ENCODE results near the gene MAP4K1.
A peak's percentile ranks its signal among the peaks of the same experiment; 100 is the strongest.
"Not testable (repeated sequence)": the region's sequence is repeated elsewhere in the genome, so short reads cannot be mapped to it uniquely, and the experiment has no call there.

MAP4K1 gene

DNA sequence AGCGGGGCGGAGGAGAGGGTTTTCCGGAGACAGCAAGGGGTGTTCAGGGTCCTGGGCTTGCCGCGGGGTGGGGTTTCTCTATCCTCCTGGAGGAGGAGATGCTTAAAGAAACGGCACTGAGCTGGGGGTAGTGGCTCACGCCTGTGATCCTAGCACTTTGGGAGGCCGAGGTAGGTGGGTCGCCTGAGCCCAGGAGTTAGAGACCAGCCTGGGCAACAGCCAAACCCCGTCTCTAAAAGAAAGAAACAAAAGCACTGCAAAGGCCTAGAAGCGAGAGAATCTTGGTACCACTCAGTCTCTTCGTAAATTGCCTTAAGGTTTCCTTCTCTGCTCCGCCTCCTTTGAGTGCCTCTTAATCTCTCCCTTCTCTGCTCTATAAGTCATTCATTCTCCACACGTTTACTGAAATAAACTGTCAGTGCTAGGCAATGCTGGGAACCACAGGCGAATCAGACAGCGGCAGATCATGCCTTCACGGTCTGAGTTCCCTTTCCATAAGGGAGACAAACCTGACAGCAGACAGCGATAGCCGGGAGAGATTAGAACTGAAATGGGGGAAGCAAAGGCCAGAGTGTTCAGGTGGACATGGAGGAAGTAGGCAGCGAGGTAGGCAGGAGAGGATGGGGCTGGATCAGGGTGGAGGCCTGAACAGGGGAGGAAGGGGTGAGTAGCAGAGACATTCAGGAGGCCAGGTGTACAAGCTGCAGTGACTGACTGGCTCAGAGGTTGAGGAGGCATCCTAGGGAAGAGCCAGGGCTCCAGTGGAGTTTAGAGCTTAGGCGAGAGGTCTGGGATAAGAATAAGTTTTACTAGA is 1.8 kb upstream of the MAP4K1 start:
- DNase-seq: no peak

DNA sequence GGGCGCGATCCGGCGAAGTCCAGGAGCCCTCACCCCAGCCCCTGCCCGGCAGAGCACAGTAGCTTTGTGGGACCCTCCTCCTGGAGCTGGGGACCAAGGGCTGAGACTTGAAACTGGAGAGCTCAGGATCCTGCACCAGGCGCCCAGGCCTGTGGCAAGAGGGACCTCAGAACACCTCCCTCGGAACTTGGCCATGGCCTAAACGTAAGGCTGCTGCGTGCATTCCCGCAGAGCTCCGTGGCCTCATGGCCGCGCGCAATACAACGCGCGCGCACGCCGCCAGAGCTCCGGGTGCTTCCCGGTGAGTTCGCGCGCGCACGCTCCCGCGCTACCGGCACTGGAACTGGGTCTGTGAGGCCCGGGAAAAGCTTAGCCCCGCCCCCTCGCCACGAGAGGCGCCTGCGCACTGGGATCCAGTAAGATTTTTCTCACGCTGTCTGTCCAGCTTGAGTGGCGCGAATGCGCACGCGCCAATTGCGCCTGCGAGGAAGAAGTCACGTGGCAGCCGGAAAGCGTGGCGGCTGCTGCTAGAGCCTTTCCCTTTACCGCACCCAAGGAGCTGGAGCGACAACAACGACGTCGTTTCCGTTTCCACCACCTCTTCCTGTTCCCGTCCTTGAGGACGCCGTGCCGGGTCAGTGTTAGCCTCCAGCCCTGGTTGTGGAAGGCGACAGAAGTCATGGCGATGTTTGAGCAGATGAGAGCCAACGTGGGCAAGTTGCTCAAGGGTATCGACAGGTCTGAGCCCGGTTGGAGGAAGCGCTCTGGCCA is 1.0 kb upstream of the MAP4K1 start, which contains the start of gene EIF3K:
Gene EIF3K, plus strand, starts transcription at position 599 of the 771 bp plus-strand sequence. Its CDS starts 81 bp downstream, at position 680.
- DNase-seq: peak; percentile 100

DNA sequence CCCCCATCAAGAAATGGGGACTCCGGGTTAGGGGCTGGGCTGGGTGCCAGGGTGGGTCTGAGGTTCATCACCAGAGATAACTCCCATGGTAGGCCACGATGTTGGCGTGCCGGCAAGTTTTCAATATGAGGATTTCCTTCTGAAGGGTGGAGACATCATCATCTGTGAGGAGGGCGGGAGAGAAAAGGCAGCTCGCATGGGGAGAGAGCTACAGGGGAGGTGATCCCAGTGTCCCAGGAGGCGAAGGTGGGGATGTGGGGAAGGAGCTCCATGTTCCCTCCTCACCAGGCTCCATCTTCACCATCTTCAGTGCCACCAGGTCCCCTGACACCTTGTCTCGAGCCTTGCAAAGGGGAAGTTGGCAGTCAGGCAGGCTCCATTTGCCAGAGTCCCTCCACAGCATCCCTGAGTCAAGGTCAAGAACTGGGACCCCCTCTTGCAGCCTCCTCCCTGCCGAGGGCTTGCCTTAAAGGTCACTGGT is 430 bp downstream of the MAP4K1 start:
- no peak for DNase-seq

DNA sequence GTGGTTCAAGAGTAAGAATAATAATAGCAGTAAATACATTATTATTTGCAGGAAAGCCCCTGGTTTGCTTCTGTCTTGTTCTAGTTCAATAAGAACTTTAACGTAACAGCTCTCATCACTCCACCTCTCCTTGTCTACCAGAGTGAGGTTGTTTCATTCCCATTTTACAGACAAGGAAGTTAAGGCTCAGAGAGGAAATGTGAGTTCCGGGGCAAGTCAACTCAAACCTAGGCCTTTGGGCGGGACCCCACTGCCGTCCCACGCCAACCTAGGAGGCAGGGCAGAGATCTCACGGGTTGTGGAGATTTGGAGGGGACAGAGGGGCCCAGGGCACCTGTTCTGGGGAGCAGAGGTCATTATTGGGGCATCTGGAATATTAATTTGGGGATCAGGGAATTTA is 1.5 kb downstream of the MAP4K1 start:
- DNase-seq: no peak

DNA sequence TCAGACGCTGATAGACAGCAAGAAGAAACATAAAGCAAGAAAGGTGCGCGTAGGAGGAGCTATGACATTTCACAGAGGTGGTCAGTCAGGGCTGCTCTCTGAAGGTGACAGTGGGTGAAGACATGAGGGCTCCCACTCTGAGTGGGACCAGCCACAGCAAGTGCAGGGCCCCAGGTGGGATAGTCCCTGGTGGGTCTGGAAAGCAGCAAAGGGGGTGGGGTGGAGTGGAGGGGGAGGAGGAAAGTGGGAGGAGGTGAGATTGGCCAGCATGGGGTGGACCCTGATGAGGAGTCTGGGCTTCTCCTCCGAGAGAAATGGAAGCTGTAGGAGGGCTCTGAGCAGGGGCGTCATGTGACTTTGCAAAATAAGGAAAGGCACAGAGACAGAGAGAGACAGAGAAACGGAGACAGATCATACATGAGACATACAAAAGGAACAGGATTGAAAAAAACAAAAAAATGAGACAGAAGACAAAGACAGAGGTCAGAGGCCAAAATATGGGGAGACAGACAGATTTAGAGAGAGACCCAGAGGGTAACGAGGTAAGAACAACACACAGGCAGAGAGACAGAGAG is 2.7 kb downstream of the MAP4K1 start:
- DNase-seq: no peak

DNA sequence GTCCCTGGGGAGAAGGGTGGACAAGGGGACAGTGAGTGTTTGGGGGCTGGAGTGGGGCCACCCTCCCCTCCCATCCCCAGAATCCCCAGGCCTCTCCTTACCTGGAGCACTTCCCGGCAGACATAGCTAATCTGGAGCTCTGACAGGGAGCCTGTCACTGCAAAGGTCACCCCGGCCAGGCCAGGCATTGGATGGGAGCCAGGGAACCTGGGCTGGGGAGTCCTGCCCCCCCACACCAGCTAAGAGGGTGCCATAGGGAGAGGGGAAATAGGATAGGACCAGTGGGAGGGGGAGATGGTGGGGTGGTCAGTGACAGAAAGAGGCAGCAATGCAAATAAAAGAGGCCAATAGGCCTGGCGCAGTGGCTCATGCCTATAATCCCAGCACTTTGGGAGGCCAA is 3.5 kb downstream of the MAP4K1 start:
- no peak for DNase-seq

DNA sequence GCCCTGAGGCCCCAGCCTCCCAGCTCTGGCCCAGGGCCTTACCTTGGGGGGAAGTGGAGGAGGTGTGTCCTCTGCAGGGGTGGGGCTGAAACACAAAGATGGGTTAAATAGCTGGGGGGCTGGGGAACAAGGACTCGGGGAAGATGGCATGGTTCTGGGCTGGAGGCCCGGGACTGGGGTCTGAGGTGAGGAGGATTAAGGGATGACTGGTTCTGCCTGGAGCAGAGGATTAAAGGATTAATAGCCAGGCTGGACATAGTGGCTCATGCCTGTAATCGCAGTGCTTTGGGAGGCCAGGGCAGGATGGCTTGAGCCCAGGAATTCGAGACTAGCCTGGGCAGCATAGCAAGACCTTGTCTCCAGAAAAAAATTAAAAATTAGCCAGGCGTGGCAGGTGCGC is 11.6 kb downstream of the MAP4K1 start:
- DNase-seq: peak; percentile 90

DNA sequence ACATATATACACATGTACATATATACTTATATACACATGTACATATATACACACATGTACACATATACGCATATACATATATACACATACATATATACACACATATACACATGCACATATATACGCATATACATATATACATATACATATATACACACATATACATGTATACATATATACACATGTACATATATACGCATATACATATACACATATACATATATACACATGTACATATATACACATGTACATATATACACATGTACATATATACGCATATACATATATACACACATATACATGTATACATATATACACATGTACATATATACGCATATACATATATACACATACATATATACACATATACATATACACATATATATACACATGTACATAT is 14.9 kb downstream of the MAP4K1 start:
- DNase-seq: not testable (repeated sequence)

DNA sequence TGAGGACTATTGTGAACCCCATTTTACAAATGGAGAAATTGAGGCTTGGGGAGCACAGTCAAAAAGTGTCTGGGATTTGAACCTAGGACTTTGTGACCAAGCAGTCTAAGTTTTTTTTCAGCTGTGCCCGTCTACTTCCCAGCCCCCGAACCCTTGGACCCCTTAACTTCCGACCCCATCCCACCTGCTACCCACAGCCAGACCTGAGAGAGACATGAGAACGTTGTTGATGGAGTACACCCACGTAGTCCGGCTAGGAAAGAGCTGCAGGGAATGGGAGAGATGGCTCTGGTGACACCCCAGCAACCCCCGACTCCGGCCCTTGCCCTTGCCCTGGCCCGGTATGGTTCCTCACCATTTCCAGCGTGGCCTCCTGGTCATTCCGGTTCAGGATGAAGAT is 18.0 kb downstream of the MAP4K1 start:
- no peak for DNase-seq

DNA sequence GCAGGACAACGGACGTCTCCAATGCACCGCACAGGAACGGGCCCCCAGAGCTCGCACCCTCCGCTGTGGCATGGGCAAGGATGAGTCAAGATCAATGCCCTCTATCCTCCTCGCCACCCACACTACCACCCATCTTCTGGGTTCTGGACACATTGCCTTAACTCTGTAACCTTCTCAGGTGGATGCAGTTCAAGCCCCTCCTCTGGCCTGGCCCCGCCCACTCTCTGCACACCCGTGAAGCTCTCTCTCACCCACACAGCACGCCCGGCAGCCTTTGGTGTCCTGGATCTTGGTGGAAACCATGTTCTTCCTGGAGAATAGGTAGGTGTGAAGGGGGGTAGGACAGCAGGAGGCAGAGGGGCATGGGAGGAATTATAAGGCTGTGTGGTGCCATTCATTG is 20.7 kb downstream of the MAP4K1 start:
- no peak for DNase-seq

DNA sequence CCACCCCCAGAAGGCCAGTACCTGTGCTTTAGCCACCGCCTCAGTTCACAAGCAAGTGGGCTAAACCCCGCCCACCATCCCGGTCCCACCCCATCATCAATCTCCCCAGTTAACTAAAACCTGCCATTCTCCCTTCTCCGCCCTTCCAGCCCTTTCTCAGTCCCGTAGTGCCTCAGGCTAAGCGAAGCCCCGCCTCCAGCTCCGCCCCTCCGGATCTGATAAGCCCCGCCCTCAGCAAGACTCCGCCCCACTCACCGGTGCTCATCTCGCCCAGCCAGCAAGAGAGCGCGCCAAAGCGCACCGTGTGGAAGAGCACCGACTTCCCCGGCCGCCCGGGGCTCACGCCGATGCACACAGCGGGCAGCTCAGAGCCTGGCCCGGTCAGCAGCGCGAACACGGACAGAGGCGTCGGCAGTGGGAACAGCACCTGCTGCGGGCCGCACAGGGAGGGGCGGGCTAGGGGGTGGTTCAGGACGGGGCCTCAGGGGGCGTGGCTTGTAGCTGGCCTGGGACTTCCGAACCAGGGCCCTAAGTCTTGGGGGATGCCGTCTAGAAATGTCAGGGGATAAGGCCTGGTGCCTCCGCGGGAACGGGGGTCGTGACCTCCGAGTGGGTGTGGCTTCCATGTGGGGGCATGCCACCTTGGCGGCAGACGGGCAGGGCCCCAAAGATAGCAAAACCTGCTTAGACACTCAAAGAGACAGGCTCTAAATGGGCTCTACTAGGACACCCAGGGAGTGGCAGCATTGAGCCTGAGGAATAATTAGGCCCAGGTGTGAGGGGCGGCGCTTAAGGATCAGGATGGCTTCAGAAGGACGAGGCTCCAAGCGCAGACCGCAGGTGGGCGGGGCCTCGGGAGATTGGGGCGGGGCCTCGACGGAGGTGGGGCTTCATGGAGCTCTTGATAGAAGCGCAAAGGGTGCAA is 21.4 kb downstream of the MAP4K1 start:
- DNase-seq: peak; percentile 86

DNA sequence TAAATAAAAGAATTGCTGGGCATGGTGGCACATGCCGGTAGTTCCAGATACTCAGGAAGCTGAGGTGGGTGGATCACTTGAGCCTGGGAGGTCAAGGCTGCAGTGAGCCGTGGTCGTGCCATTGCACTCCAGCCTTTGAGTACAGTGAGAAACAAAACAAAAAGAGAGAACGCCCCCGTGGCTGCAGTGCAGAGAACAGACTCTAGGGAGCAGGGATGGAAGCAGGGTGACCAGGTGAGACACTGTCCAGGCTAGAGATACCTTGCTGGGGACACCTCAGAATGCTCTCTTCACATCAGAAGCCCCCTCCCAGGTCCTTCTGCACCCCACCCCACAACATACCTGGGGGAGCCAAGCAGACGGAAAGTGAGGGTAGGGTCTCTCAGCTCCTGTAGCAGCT is 24.8 kb downstream of the MAP4K1 start:
- no peak for DNase-seq

DNA sequence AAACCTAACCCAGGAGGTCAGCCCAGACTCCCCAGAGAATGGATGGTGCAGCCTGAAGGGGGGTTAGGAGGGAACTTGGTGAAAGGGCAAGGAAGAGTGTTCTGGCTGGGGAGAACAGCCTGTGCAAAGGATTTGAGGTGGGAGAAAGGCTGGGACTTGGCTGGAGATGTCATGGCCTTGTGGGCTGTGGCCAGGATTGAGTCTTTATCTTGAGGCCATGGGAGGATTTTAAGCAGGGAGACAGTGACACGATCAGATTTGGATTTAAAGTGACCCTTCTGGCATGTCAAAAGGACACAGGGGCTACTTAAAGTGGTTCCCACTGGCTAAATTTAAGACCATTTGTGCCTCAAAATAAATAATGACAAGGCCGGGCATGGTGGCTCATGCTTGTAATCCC is 29.7 kb downstream of the MAP4K1 start:
- no peak for DNase-seq

DNA sequence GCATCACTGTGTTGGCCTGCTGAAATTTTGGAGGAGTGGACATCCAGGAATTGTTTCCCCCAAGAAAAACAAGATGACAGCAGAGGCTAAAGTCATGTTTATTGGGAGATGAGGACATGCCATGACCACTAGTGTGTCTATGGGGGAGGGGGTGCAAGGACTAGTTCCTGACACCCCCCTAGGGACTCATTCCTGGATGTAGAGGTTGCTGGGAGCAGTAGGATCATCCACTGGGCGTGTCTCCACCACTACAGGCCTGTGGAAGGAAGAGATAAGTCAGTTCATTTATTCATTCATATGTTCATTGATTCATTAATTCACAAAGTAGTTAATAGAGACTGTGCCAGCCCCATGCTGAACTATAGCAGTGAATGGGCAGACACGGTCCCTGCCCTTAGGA is 30.2 kb downstream of the MAP4K1 start:
- no peak for DNase-seq

DNA sequence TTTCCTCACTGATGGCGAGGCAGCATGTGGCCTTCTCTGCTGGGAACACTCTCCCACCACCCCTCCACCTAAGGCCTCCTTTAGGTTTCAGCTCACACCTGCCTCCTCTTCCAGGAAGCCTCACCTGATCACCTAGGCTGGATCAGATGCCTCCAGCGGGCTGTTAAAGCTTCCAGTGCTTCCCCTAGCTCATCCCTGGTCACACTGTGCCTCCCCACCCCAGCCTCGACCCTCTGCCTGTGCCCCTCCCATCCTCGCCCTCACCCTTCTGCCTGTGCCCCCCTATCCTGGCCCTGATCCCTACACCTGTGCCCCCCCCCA is 33.8 kb downstream of the MAP4K1 start:
- no peak for DNase-seq

DNA sequence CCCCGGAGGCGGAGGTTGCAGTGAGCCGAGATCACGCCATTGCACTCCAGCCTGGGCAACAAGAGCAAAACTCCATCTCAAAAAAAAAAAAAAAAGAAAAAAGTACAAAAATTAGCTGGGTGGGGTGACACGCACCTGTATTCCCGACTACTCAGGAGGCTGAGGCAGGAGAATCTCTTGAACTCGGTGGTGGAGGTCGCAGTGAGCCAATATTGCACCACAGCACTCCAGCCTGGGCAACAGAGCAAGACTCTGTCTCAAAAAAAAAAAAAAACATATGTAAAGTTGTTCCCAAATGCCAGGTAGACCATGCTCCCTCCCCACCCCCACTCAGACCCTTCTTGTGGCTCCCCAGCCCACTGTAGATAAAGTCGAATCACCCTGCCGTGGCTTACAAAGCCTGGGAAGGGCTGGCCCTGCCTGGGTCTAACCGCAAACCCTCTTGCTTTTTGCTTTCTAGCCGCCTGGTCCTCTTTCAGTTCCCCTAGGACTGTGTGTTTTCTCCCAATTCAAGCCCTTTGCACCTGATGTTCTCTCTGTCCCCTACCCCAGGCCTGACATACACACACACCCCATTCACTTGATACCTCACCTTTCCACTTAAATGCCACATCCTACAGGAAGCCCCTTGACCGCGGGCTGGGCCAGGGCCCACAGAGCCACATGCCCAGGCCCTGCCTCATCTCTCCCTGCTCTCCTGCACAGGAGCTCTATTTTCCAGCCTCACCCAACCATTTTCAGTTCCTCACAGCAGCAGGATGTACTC is 34.4 kb downstream of the MAP4K1 start:
- no peak for DNase-seq

DNA sequence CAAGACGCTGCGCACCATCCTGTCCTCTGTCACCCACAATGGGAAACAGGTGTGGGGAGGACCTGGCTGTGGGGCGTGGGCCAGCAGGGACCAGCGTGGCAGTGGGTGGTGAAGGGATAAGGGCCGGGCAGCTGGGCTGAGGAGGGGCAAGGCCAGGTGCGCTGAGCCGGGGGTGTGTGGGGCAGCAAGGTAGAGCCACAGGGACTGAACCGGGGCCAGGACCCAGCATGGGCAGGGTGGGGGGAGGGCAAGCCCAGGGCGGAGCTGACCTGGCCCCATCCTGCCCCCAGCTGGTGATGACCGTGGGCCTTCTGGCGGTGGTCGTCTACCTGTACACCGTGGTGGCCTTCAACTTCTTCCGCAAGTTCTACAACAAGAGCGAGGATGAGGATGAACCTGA is 37.7 kb downstream of the MAP4K1 start:
- DNase-seq: no peak

DNA sequence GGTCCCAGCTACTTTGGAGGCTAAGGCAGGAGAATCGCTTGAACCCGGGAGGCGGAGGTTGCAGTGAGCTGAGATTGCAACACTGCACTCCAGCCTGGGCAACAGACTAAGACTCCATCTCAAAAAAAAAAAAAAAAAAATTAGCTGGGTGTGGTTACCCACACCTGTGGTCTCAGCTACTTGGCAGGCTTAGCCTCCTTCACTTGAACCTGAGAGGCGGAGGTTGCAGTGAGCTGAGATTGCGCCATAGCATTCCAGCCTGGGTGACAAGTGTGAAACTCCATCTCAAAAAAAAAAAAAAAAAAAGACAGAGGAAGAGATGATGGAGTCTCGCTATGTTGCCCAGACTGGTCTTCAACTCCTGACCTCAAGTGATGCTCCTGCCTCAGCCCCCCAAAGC is 38.4 kb downstream of the MAP4K1 start:
- DNase-seq: not testable (repeated sequence)

DNA sequence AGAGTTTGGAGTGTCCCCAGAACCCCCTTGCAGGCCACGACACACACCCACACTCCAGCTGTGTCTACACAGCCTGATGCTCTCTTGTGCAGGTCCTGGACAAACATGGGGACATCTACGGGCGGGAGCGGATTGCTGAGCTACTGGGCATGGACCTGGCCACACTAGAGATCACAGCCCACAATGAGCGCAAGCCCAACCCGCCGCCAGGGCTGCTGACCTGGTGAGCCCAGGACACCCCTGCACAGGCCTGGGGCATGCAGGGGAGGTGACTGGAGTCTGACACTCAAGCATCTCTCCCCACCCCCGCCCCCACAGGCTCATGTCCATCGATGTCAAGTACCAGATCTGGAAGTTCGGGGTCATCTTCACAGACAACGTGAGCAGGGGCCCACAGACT is 39.9 kb downstream of the MAP4K1 start:
- no peak for DNase-seq

DNA sequence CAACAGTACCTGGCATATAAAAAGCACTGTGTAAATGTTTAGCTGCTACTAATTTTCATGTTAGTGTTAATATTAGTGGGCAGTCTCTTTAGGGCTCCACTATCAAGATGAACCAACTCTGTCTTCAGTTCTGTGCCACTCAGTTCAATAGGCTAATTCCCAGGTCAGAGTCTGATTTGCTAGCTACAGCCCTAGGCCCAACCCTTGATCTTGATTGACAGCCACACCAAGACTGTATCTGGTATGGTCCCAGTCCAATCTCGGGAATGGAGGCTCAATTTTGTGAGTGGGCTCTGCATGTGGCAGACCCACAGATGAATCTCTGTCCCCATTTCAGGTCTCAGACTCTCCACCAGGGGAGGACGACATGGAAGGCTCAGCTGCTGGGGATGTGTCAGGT is 46.1 kb downstream of the MAP4K1 start:
- no peak for DNase-seq

DNA sequence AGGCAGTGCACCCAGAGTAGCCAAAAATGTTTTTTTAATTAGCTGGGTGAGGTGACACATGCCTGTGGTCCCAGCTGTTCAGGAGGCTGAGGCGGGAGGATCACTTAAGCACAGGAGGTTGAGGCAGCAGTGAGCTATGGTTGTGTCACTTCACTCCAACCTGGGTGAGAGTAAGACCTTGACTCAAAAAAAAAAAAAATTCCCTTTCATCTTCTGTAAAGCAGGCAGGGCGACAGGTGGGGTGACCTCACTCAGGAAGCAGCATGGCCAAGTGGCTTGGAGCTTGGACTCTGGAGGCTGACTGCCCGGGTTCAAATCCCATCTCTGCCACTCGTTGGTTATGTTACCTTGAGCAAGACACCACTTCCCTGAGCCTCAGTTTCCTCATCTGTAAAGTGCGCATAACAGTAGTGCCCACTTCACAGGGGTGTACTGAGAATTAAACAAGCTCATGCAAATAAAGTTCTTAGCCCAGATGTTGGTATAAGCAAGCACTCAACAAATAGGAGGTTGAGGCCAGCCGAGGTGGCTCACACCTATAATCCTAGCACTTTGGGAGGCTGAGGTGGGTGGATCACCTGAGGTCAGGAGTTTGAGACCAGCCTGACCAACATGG is 48.3 kb downstream of the MAP4K1 start:
- no peak for DNase-seq

DNA sequence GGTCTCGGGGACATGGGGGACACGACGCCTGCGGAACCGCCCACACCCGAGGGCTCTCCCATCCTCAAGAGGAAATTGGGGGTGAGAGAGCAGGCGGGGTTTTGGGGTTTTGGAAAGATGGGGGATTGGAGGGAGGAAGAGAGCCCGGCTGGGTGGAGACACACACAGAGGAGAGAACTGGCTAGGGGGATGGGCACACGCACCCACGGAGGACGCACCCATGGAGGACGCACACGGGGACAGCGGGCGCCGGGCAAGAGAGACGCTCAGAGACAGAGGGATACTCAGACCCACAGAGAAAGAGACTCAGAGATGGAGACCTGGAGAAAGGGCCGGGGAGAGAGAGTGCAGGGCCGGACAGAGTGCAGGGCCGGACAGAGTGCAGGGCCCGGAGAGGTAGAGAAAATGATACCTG is 52.1 kb downstream of the MAP4K1 start:
- DNase-seq: no peak
